GM21723 (cell line): ENCODE measurements around the gene CLN3.
"Not testable (repeated sequence)": the region's sequence is repeated elsewhere in the genome, so short reads cannot be mapped to it uniquely, and the experiment has no call there.

Source experiments
- ATAC-seq: cut with Tn5 transposase; IDR thresholded peaks from one replicate; pipeline ENCODE4 v1.9.1; 2021; ENCODE audit warnings: mild to moderate bottlenecking, moderate library complexity; ENCODE audit not compliant: unreplicated experiment

Gene CLN3

DNA sequence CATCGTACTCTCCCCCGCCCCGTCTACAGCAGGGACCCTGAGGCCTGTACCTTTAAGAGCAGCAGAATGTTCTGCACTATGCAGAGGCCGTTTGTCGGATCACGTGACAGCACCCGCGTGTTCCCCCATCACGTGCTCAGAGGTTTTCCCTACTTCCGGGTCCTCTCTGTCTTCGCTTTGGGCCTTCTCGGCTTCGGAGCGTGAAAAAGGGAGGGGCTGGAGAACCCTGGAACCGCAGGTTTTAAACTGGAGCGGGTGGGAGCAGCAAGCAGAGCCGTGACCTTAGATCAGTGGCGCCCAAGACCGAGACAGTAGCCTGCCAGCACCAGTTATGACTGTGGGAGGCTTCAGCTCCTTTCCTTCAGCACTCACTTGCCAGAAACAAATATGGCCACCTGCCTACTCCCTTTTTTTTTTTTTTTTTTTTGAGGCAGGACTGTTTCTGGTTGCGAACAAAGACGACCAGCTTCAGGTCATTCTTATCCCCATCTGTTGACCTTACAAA, at the start of gene CLN3:
Gene CLN3, minus strand, starts transcription at position 105 of the 505 bp plus-strand sequence. CDS start 315 bp downstream, outside the sequence.
- ATAC-seq = peak; percentile 70

DNA sequence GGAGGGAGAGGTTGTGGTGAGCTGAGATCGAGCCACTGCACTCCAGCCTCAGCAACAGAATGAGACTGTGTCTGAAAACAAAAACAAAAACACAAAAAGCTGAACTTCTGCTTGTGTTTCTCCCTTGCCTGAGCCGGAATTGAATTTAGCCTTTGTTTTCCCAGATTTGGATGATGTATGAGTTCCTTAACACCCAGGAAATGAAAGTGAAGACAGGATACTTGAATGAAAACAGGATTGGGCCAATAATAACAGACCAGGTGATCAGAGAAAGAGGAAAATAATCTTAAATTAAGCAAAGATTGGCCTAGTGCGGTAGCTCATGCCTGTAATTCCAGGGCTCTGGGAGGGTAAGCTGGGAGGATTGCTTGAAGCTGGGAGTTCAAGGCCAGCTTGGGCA, 48.5 kb upstream of the CLN3 start:
- no peak for ATAC-seq

DNA sequence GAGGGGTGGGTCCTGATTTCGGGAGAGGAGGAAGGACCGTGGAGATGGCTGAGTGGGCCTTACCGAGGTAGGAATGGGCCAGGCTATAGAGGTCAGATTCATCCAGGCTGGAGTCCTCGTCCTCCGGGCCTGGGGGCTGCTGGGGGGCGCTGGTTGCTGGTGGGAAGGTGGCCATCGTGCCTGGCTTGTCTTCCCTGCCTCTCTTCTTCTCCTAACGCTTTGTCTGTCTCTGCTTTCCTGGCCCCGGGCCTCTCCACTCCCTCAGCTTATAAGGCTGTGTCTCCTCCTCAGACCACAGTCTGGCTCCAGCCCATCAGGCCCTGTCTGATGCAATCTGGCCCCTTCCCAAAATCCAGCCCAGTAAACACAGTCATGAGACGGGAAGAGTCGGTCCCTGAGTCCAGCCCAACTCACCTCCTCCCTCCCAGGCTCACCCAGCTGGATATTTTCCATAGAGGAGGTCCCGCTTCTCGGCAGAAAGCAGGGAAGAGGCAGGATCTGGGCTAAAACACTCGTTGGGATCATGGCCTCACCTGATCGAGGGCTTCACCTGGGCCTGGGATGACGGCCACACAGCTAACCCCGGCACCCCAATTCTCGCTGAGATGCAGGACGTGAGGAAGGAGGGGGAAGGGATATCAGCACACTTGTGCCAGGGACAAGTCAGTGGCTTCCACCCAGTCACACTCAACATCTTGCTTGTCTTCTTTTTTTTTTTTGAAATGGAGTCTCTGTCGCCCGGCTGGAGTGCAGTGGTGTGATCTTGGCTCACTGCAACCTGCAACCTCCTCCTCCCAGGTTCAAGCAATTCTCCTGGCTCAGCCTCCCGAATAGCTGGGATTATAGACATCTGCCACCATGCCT, 47.1 kb upstream of the CLN3 start, which contains the start of gene NUPR1:
Gene NUPR1, minus strand, starts transcription at position 242 of the 864 bp plus-strand sequence. Its CDS starts 67 bp downstream, at position 175.
- ATAC-seq = no peak

DNA sequence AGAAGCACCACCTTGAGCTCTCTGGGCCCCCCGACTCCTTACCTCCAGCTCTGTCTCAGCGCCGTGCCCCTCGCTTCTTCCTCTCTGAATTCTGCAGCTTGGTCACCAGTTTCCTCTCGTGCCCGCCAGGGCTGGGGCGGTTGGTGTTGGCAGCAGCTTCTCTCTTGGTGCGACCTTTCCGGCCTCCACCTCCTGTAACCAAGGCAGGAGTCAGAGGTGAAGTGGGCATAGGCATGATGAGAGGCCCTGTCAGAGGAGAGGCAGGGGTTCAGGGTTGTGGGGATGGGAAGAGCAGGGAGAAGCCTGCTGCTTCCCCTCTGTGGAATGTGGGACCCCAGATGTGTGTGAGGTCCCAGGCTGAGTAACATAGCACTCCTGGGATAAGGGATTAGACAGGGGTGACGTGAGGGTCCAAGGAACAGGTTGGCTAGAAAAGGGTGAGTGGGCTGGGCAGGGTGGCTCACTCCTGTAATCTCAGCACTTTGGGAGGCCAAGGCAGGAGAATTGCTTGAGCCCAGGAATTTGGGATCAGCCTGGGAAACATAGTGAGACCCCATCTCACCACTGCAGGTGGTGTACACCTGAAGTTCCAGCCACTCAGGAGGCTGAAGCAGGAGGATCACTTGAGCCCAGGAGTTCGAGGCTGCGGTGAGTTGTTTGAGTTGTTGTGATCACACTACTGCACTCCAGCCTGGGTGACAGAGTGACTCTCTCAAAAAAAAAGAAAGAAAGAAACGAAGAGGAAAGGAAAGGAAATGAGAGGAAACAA, 46.3 kb upstream of the CLN3 start:
- no peak for ATAC-seq

DNA sequence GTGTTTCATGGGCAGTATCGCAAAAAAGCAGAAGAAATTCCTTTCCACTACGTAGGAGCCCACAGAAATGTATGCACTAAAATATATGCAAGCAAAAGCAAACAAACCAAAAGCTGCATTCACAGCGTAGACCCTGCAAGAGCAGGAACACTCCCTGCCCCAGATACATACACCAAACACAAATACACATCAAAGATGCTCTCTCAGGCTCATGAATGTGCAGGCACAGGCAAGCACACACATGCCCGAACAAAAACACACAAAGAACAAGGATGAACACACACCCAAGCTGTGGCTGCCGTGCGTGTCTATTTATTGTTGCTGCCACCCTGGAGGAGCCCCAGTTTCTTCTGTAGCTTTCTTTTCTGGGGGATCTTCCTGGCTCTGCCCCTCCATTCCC, 45.2 kb upstream of the CLN3 start:
- no peak for ATAC-seq

DNA sequence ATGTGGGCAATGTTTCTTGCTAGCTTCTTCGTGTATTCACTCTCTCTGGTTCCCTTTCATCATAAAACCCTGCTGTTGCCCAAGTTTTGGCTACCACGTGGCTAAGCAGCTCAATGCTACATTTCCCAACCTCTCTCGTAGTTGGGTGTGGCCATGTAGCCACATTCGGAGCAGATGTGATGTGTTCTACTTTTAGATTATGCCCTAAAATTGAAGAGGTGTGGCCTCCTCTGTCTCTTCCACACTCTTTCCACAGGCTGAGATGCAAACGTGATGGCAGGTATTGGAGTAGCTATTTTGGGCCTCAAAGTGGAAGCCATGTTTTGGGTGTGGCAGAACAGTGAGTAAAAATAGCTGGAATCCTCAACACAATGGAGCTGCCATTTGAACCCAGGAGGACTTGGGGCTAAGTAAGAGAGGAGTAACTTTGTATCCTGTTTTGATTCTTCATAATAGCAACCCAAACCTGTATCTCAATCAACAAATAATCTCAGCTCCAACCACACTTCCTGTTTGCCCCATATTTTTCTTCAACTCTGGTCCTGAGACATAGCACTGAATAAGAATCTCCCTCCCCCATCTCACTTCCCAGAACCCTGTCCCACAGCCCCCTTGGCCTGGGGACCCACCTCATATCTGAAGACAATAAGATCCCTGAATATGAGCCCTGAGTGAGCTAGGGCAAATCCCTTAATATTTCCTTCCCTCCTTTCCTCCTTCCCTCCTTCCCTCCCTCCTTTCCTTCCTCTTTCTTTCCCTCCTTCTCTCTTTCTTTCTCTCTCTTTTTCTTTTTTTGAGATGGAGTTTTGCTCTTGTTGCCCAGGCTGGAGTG, 42.9 kb upstream of the CLN3 start:
- no peak for ATAC-seq

DNA sequence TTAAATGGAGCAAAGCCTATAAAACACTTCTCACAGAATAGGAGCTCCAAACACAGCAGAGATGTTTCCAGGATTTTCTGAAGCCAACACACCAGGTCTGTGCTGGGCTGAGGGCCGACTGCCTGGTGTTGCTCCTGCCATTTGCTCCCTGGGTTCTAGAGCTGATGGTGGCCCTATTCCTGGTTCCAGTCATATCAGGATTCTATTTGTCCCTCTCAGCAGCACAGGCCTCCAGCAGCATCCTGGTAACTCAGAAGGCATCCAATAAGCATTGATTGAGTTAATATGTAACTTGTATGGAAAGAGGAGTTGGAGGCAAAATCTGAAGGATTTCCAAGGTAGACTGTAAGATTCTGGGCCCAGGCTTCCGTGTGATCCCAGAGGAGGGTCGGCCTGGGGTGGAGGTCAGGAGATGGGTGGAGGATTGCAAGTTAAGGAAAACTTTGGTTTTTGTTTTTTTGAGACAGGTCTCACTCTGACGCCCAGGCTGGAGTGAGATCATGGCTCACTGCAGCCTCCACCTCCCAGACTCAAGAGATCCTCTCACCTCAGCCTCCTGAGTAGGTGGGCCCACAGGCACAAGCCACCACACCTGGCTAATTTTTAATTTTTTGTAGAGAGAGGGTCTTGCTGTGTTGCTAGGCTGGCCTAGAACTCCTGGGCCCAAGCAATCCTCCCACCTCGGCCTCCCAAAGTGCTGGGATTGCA, 41.2 kb upstream of the CLN3 start:
- ATAC-seq = no peak

DNA sequence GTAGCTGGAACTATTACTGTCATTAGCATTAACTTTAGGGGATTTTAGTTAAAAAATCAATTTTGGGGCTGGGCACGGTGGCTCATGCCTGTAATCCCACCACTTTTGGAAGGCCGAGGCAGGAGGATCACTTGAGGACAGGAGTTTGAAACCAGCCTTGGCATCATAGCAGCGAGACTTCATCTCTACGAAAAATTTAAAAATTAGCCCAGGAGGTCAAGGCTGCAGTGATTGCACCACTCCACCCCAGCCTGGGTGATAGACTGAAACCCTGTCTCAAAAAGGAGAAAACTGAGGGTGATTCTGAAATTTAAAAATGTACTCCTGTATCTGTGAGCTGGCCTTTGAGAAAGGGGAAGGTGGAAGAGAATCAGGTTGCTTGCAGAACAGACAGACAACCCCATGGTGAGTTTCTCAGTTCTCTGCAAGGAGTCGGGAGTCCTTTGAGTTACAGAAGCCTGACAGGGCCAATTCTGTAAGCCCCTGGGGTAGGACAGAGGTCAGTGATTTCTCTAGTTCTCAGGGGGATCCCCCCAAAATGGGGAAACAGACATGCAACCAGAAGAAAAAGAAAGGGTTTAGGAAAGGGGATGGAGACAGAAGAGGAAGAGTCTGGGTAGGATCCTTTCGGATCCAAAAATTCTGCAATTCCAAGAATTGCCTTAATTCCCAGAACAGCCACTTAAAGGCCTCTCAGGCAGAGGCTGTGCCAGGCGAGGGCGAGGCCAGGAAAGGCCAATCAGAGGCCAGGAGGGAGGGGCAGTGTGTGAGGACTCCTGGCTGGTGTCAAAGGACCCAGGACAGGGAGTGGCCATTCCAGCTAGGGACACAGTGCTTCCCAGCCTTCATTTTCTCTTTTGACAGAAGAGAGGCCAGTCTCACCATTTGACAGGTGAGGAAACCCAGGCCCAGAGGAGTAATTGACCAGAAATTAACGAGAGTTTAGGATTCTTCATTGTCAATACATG, 40.2 kb upstream of the CLN3 start:
- no peak for ATAC-seq

DNA sequence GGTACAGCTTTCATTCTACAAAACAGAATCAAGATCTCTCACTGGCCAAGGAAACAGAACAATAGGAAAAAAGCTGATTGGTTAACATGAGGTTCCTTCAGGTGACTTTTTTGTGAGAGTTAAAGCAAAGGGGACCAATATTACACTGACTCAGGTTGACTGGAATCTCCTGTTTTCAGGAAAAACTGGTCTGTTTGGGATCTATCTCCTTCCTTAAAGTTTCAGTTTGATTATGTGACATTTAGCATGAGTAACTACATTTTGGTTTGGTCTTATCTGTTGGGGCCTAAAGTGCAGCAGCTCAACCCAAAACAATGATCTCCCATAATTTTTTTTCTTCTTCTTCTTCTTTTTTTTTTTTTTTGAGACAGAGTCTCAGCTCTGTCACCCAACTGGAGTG, 37.2 kb upstream of the CLN3 start:
- ATAC-seq = no peak

DNA sequence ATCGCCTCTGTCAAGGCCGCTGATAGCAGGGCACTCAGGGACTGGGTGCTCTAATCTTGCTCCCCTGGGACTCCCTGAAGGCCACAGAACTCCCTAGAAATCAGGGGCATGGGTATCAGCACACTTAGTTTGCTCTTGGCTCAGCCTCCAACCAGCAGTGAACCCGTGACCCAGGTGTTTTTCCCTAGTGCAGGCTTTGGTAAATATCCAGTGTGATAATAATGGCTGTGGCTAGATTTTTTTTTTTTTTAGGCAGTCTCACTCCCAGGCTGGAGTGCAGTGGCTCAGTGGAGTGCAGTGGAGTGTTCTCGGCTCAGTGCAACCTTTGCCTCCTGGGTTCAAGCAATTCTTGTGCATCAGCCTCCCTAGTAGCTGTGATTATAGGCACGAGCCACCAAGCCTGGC, 36.6 kb upstream of the CLN3 start:
- ATAC-seq = no peak

DNA sequence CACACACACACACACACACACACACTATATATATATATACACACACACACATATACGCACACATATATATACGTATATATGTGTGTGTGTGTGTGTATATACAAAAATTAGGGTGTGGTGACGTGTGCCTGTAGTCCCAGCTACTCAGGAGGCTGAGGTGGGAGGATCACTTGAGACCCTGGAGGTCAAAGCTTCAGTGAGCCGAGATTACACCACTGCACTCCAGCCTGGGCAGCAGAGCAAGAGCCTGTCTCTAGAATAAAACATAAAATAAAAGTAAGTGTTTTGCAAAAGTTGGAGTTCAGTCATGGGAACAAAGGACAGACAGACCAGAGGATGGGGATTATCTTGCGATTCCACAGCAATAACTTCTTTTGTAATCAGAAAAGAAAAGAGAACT, 36.1 kb upstream of the CLN3 start:
- no peak for ATAC-seq

DNA sequence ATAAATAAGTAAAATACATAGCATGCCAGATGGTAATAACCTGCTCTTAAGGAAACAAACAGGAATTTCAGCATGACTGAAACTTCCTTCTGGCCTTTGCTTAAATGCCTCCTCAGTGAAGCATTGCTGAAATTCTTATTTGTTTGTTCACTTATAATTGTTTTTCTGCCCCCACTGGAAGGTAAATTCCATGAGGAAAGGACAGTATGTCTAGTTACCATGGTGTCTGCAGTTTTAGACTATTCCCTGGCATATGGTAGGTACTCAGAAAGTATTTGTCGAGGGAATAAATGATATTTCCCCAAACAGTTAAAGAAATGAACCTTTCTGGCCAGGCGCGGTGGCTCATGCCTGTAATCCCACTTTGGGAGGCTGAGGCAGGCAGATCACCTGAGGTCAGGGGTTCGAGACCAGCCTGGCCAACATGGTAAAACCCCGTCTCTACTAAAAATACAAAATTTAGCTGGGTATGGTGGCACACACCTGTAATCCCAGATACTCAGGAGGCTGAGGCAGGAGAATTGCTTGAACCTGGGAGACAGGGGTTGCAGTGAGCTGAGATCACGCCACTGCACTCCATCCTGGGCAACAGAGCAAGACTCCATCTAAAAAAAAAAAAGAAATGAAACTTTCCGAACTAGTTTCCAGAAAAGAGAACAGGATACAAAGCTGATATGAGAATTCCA, 35.4 kb upstream of the CLN3 start:
- ATAC-seq = not testable (repeated sequence)

DNA sequence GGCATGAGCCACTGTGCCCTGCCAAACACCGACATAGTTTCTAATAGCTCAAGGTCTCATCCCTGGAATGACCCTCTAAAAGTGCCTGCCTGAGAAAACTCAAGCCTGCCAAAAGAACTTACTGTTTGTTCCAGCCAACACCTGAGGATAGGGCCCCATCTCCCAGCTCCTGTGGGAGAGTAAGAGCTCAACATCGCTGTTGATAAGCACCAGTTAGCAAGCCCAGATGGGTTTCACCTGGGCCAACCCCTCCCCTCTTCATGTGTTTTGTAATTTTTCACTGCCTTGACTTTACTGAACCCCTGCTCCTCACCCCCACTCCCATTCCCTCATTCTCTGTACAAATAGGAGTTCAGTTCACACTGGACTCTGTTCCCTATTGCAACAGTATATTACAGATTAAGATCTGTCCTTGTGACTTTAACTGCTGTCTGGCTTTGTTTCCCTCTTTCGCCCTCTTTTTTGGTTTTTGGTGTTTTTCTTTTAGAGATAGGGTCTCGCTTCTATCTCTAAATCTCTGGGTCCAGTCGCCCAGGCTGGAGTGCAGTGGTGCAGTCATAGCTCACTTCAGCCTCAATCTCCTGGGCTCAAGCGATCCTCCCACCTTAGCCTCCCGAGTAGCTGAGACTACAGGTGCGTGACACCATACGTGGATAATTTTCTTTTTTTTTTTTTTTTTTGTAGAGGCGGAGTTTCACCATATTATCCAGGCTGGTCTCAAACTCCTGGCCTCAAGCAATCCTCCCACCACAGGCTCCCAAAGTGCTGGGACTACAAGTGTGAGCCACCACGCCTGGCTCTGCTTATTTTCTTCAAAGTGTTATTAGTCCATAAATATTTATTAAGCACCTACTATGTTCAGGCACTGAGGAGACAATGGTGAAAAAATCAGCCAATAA, 34.6 kb upstream of the CLN3 start:
- ATAC-seq = no peak

DNA sequence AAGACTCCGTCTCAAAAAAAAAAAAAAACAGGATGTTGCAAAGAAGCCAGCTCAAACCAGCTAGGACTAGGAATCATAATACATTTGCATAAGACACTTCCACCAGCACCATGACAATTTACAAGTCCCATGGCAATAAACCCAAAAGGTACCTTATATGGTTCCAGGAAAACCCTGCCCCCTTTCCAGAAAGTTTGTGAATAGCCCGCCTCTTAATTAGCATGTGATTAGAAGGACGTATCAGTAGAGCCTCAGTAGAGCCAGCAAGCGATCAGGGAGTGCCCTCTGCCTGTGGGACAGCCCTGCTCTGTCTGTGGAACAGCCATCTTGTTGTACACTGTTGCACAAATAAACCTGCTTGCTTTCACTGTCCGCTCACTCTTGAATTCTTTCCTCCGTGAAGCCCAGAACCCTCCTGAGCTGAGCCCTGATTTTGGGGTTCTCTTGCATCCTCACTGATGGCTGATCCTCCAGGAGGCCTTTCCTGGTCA, 32.9 kb upstream of the CLN3 start:
- ATAC-seq = no peak

DNA sequence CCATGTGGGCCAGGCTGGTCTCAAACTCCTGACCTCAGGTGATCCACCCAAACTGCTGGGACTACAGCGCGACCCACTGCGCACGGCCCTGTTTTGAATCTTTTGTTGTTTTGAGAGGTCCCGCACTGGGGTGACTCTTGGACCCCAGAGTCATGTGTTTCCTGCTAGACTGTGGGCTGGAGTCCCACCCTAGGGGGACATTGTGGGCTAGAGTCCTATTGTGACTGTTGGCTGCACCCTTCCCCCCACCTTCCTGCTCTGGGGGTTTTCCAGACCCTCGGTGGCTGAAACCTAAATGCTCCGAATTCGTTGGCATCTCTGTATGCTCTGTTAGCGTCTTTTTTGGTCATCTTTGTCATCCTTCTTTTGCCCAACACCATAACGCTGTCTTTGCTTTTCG, 30.9 kb upstream of the CLN3 start:
- ATAC-seq = no peak

DNA sequence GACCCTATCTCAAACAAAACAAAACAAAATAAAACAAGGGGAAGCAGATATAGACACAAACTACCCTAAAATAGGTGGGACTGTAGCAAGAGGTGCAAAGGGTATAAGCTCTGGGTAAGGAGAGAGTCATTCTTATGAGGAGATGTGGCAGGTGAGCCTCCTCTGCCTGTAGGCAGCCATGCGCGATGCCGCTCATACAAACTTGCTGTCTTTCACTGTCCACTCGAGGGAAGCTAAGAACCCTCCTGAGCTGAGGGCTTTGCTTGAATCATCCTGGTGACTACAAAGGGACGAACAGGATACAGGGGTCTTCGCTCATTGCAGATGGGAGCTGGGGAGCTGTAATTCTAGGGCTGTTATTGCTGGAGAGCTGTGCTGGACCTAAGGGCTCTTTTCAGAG, 29.6 kb upstream of the CLN3 start:
- ATAC-seq = no peak

DNA sequence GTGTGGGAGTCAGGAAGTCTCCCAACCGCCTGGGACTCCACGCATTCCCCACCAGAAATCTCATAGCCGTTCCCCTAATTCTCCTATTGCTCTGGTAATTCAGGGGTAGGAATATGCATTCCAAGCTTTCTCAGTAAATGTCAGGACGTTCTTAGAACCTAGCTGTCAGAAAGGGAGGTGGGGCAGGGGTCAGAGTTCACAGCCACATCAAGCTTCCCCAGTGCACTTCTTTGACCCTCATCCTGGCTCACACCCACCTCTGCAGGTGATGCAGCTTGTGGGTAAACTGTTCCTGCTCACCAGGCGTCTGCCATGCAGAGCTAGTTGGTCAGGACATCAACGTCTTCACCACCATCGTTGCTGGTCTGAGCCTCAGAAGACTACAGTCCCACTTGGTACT, 28.8 kb upstream of the CLN3 start:
- ATAC-seq = no peak
